Caco-2 (cell line): Measurements from ENCODE around the gene LENG9. TPM values are rescaled to one million over a fixed set of nuclear protein-coding genes. Genes with fewer than 3 reads are reported as not detected.

ENCODE experiments used
- BruUV-seq: library from RNA; stranded (reverse); fragments of 400-500 nt; replicated peaks from 2 replicates; lab custom pipeline; 2021; lab: Mats Ljungman, UMichigan
- CTCF ChIA-PET: fragments of 300-600 bp; sonication (Branson Sonifier 250); formaldehyde crosslinking; loops from one replicate; lab custom pipeline; 2022; ENCODE audit warnings: antibody characterized with exemption; lab: Charles Lee
- POLR2A ChIA-PET: fragments of 300-600 bp; sonication (Branson Sonifier 250); formaldehyde crosslinking; loops from one replicate; lab custom pipeline; 2022; ENCODE audit warnings: antibody characterized with exemption; lab: Charles Lee
- DNase-seq, 2 experiments: peaks; one replicate each; pipeline versions ENCODE4 v3.0.0 to v3.0.0-alpha.2; 2020 to 2022
- H3K27me3 ChIP-seq: replicated peaks from 2 replicates; pipeline ENCODE4 v1.6.0; 2011; ENCODE audit warnings: low read length; ENCODE audit not compliant: control insufficient read depth, insufficient read depth
- H3K36me3 ChIP-seq: 2 replicates; pipeline ENCODE4 v1.5.1; 2011; ENCODE audit warnings: low read length; ENCODE audit not compliant: control insufficient read depth, insufficient read depth
- H3K4me1 ChIP-seq: fragments of 250-450 bp; sonication (Bioruptor Pico); 2 replicates; pipeline ENCODE4 v1.5.1; 2020; ENCODE audit warnings: mild to moderate bottlenecking
- H3K4me3 ChIP-seq: 2 replicates; pipeline ENCODE4 v1.5.1; 2011; ENCODE audit warnings: low read depth, mild to moderate bottlenecking, control low read depth, low read length
- H3K9me3 ChIP-seq: fragments of 250-450 bp; sonication (Bioruptor Pico); 2 replicates; pipeline ENCODE4 v1.5.1; 2020; ENCODE audit warnings: mild to moderate bottlenecking, moderate library complexity
- H3K27ac Mint-ChIP-seq: one replicate; pipeline ENCODE4 v1.8.0; 2022; ENCODE audit warnings: mixed read lengths; ENCODE audit not compliant: unreplicated experiment
- H3K27me3 Mint-ChIP-seq: one replicate; pipeline ENCODE4 v1.8.0; 2022; ENCODE audit warnings: mixed read lengths; ENCODE audit not compliant: insufficient read depth, unreplicated experiment
- H3K36me3 Mint-ChIP-seq: one replicate; pipeline ENCODE4 v1.8.0; 2022; ENCODE audit warnings: mild to moderate bottlenecking, mixed read lengths; ENCODE audit not compliant: insufficient read depth, unreplicated experiment
- H3K4me1 Mint-ChIP-seq: one replicate; pipeline ENCODE4 v1.8.0; 2022; ENCODE audit warnings: low read depth, mixed read lengths; ENCODE audit not compliant: unreplicated experiment
- H3K4me3 Mint-ChIP-seq: one replicate; pipeline ENCODE4 v1.8.0; 2022; ENCODE audit warnings: mild to moderate bottlenecking, moderate library complexity, mixed read lengths; ENCODE audit not compliant: unreplicated experiment
- H3K9me3 Mint-ChIP-seq: one replicate; pipeline ENCODE4 v1.8.0; 2022; ENCODE audit warnings: mixed read lengths; ENCODE audit not compliant: unreplicated experiment
- intact Hi-C: fragments of 100-400 bp; cut with micrococcal nuclease; formaldehyde crosslinking; loops from one replicate; pipeline ENCODE4 v1.10.0; 2022; ENCODE audit not compliant: unreplicated experiment
- total RNA-seq: library from RNA; stranded (reverse); gene quantifications from 2 replicates; pipeline ENCODE4 v1.2.3, GENCODE V29; 2022
- TF ChIP-seq, protein P1 (sequence below), 2 experiments: fragments of 200-600 bp in 1 of 2; IDR thresholded peaks; 1 replicate in 1 of 2; 2 replicates in 1 of 2; pipeline versions ENCODE4 v1.5.1 to v1.8.0; 2011 to 2022; ENCODE audit warnings: antibody characterized with exemption in 1 of 2, control low read depth in 1 of 2, inconsistent platforms in 1 of 2, low read depth in 1 of 2, low read length in 1 of 2, mild to moderate bottlenecking in 1 of 2, moderate library complexity in 1 of 2; ENCODE audit not compliant: insufficient read depth in 1 of 2, severe bottlenecking in 1 of 2, unreplicated experiment in 1 of 2

Gene LENG9
- total RNA-seq, 1 experiment from 2014 or later, result 6.7 TPM

DNA sequence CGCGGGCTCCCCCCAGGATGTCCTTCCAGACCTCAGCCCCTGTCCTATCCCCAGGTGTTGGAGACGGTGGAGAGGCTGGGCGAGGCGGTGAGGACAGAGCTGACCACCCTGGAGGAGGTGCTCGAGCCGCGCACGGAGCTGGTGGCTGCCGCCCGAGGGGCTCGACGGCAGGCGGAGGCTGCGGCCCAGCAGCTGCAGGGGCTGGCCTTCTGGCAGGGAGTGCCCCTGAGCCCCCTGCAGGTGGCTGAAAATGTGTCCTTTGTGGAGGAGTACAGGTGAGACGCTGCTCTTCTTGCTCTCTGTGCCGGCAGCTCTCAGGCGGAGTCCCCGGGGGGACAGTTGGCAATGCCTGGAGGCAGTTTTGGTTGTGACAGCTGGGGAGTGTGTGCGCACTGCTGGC lies 41.4 kb downstream of the LENG9 start:
- no peaks in the 10 kb centered on the region for H3K27me3 Mint-ChIP-seq
- H3K27ac Mint-ChIP-seq, result no peak overlapping the region
- ChIA-PET CTCF (no interaction called here), POLR2A (interaction anchor here (0.6 kb wide), 1 partner anchor 130 kb away, joined by 3 read pairs; no protein-coding TSS in a partner anchor)
- H3K4me3 Mint-ChIP-seq, result no peak overlapping the region
- H3K4me1 Mint-ChIP-seq, result peaks cover 7% of the 10 kb centered on the region
- no peak for DNase-seq
- Histone ChIP-seq H3K27me3 (no peaks in the 10 kb centered on the region), H3K9me3 (no peaks in the 10 kb centered on the region), H3K4me3 (no peak overlapping the region), H3K4me1 (peaks cover 12% of the 10 kb centered on the region), H3K36me3 (no peaks in the 10 kb centered on the region)
- TF ChIP-seq, protein P1, sequence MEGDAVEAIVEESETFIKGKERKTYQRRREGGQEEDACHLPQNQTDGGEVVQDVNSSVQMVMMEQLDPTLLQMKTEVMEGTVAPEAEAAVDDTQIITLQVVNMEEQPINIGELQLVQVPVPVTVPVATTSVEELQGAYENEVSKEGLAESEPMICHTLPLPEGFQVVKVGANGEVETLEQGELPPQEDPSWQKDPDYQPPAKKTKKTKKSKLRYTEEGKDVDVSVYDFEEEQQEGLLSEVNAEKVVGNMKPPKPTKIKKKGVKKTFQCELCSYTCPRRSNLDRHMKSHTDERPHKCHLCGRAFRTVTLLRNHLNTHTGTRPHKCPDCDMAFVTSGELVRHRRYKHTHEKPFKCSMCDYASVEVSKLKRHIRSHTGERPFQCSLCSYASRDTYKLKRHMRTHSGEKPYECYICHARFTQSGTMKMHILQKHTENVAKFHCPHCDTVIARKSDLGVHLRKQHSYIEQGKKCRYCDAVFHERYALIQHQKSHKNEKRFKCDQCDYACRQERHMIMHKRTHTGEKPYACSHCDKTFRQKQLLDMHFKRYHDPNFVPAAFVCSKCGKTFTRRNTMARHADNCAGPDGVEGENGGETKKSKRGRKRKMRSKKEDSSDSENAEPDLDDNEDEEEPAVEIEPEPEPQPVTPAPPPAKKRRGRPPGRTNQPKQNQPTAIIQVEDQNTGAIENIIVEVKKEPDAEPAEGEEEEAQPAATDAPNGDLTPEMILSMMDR (IDR thresholded peaks at IDR 0.05; ENCODE audit: insufficient read depth in 1 of 2, low read depth in 1 of 2, low read length in 1 of 2, severe bottlenecking in 1 of 2, unreplicated experiment in 1 of 2), result no peak
- H3K9me3 Mint-ChIP-seq, result peaks cover 12% of the 10 kb centered on the region
- intact Hi-C loops, result no loop called here
- no peaks in the 10 kb centered on the region for H3K36me3 Mint-ChIP-seq
- BruUV-seq, result no TSS peak

DNA sequence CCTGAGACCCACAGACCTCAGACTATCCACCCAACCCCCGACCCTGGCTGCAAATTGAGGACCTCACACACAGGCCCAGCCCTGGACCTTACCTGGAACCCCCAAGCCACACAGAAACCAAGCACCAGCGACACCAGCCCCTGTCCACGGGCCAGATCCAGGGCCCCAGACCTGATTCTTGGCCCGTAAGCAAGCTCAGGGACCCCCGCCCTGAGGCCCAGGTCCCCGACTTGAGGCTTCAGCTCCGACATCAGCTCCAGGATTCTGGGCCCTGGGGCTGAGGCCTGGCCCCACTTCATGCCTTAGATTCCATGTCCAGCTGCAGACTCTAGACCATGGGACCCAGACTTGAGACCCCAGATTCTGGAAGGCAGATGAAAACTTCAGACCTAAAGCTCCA lies 42.1 kb downstream of the LENG9 start:
- no peak overlapping the region for H3K4me3 Mint-ChIP-seq
- TF ChIP-seq, protein P1 (IDR thresholded peaks at IDR 0.05; ENCODE audit: insufficient read depth in 1 of 2, low read depth in 1 of 2, low read length in 1 of 2, severe bottlenecking in 1 of 2, unreplicated experiment in 1 of 2), result no peak
- no peak overlapping the region for H3K4me3 ChIP-seq
- DNase-seq, result no peak
- peaks cover 17% of the 10 kb centered on the region for H3K9me3 Mint-ChIP-seq
- H3K9me3 ChIP-seq, result no peaks in the 10 kb centered on the region
- intact Hi-C loops, result no loop called here
- no peaks in the 10 kb centered on the region for H3K36me3 ChIP-seq
- no peaks in the 10 kb centered on the region for H3K27me3 Mint-ChIP-seq
- peaks cover 12% of the 10 kb centered on the region for H3K4me1 ChIP-seq
- POLR2A ChIA-PET, result interaction anchor here (0.6 kb wide), 1 partner anchor 130 kb away, joined by 3 read pairs; no protein-coding TSS in a partner anchor
- no peaks in the 10 kb centered on the region for H3K27me3 ChIP-seq
- CTCF ChIA-PET, result no interaction called here
- BruUV-seq, result no TSS peak
- H3K27ac Mint-ChIP-seq, result no peak overlapping the region
- H3K4me1 Mint-ChIP-seq, result peaks cover 7% of the 10 kb centered on the region
- no peaks in the 10 kb centered on the region for H3K36me3 Mint-ChIP-seq

DNA sequence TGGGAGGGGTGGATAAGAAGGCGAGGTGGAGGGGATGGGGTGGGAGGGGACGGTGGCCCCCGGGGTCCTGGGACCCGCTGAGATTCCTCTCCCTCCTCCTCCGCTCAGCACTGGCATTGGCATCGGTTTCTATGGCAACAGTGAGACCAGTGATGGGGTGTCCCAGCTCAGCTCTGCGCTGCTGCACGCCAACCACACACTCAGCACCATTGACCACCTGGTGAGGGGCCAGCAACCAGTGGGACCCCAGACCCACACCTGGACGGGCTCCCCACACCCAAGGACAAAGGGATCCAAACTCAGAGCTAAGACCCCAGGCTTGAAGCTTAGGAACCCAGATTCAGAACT lies 42.4 kb downstream of the LENG9 start:
- Mint-ChIP-seq H3K4me1 (peaks cover 7% of the 10 kb centered on the region), H3K27me3 (no peaks in the 10 kb centered on the region), H3K4me3 (no peak overlapping the region), H3K36me3 (no peaks in the 10 kb centered on the region), H3K27ac (no peak overlapping the region), H3K9me3 (peaks cover 17% of the 10 kb centered on the region)
- POLR2A ChIA-PET, result no interaction called here
- Histone ChIP-seq H3K27me3 (no peaks in the 10 kb centered on the region), H3K9me3 (no peaks in the 10 kb centered on the region), H3K36me3 (no peaks in the 10 kb centered on the region), H3K4me3 (no peak overlapping the region), H3K4me1 (peaks cover 12% of the 10 kb centered on the region)
- intact Hi-C loops, result no loop called here
- CTCF ChIA-PET, result no interaction called here
- BruUV-seq, result no TSS peak
- TF ChIP-seq, protein P1 (IDR thresholded peaks at IDR 0.05; ENCODE audit: insufficient read depth in 1 of 2, low read depth in 1 of 2, low read length in 1 of 2, severe bottlenecking in 1 of 2, unreplicated experiment in 1 of 2), result no peak
- DNase-seq, result no peak
